NCI-H524 treated with DMSO at 0.1 percent for 48 hours (cell line): ENCODE measurements around the gene RNF14.
A peak's percentile ranks its signal among the peaks of the same experiment; 100 is the strongest.
"Not testable (repeated sequence)": the region's sequence is repeated elsewhere in the genome, so short reads cannot be mapped to it uniquely, and the experiment has no call there.

Experiments used
- DNase-seq: peaks from one replicate; lab custom pipeline; 2025; lab: John Stamatoyannopoulos, UW

Gene RNF14, protein sequence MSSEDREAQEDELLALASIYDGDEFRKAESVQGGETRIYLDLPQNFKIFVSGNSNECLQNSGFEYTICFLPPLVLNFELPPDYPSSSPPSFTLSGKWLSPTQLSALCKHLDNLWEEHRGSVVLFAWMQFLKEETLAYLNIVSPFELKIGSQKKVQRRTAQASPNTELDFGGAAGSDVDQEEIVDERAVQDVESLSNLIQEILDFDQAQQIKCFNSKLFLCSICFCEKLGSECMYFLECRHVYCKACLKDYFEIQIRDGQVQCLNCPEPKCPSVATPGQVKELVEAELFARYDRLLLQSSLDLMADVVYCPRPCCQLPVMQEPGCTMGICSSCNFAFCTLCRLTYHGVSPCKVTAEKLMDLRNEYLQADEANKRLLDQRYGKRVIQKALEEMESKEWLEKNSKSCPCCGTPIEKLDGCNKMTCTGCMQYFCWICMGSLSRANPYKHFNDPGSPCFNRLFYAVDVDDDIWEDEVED

DNA sequence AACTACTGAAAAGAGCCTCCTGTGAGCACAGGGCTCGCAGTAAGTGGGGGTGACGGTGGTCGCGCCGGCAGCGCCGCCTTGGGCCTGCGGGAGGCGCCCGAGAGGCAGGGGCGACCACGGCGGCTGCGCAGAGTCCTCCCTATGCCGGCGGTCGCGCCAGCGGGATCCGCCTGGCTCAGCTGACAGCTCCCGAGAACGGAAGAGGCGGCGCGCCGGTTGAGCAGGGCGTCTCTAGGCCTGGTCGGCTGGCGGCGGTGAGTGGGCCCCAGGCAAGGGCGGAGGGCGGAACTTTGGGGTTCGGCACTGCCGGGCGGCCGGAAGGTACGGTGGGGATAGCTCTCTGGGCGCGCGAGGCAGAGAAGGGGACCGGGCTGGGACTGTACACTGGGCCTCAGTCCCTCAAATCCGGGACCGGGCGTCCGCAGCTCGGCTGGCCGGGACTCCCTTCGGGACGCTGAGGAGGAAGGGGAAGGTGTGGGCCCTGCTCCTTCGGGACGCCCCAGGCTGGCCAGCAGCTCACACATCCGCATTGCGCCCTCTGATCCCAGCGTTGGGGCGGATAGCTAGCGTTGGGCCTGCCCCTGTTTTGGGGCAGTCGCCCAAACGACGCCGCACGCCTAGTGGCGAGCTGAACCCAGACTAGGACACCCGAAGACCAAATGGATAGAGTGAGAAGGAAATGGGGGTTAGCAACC, at the start of gene RNF14:
Gene RNF14, plus strand, starts transcription at position 192 of the 695 bp plus-strand sequence. CDS start 4,484 bp downstream, outside the sequence.
- peak; percentile 28 for DNase-seq

DNA sequence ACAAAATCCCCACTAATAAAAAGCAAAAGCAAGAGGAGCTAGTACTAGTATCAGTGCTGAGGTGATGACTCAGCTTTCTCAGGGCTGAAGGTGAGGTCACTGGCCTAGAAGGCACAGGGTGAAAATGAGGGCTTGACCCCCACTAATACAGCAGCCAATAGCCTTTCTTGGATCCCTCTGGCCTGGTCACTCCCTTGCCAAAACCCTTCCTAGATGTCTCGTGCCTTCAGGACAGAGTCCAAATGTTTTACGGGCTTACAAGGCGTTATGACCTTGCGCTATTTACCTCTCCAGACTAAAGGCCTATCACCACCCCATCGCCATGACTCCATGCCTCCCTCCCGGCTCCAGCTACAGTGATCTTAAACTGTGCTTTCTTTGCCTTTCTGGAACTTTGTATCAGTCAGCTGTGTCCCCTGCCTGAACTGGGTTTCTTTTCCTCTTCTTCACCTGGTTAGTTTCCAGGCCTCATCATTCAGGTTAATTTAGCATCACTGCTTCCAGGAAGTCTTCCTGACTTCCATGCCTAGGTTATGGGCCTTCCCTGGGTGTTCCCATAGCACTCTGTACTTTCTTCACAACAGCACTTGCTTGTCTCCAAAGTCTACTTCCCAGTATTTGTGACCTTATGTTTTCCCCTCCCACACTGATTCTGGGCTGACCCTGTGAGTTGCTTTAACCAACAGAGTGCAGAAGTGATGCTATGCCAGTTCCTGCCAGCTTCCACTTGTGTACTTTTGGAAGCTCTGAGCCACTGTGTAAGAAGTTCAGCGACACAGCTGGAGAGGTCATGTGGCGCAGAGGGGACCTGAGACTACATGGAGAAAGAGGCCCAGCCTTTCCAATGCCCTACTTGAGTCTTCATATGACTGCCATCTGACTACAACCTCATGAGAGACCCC, 49.4 kb upstream of the RNF14 start:
- DNase-seq, result no peak

DNA sequence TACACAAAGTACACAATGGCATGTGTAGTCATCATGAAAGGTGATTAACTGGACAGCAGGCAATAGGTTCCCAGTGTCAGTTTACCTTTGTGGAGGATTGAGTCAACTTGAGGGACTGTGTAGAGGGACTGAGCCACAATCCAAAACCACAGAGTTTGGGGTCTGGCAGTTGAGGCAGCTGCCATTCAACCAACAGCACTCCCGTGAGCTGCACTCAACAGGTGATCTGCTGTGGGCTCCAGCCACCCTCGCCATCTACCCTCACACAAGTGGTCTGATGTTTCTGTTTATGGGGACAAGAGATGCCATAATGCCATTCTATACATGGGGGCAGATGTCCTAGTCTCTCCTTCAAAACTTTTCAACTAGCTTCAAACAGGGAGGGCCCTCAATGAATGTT, 48.1 kb upstream of the RNF14 start:
- DNase-seq, result no peak

DNA sequence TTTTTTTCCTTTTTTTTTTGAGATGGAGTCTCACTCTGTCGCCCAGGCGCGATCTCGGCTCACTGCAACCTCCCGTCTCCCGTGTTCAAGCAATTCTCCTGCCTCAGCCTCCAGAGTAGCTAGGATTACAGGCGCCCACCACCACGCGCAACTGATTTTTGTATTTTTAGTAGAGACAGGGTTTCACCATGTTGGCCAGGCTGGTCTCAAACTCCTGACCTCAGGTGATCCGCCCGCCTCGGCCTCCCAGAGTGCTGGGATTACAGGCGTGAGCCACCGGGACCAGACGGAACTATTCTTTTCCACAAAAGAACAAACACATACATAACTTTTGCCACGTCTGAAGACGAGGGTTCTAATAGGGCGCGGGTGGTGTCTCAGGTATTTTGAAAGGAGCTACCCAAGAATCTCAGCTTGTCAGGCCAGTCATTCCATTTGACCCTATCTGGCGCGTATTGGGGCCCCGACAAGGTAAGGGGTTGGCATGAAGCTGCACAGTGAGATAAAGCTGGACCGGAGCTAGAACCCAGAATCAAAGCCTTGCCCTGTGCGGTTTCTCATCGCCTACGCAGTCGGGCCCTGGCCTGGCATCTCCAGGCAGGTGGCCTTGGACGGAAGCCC, 46.0 kb upstream of the RNF14 start:
- DNase-seq, result not testable (repeated sequence)

DNA sequence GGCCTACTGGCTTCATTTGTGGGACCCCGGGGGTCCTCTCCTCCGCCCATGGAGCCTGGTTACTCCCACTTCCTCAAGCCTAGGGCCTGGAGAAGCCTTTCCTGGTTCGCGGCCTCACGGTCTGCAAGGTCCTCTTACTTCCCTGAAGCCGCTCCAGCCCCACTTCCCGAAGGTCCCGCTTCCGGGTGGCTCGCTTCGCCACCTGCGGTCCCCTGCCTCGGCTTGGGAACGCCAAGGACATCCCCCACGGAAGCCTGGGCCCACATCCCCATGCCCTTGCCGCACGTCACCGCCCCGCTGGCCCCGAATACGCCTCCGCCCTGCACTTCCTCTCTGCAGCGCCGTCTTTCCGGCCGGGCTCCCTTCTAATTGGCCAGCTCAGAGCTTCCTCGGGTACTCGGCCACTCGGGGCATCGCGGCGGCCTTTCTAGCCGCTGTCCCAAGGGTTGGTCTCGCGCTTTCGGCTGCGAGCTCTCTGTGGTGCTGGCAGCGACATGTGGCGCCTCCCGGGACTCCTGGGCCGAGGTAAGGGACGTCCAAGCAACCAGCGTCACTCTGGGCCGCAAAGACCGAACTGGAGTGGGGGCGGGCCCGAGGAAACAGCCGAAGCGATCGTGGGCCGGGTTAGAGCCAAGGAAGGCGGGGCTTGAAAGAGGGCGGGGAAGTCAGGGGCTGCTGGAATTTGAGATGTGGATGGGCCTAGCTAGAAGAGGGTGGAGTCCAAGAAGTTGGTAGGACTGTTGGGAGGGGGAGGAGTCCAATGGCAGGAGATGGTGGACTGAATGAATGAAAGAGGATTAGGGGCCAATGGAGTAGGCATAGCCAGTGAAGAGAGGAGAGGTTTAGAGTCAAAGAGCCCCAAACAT, 45.2 kb upstream of the RNF14 start, which contains the start of gene DELE1:
Gene DELE1, plus strand, starts transcription at position 424 of the 866 bp plus-strand sequence. Its CDS starts 71 bp downstream, at position 495.
- DNase-seq, result peak; percentile 70

DNA sequence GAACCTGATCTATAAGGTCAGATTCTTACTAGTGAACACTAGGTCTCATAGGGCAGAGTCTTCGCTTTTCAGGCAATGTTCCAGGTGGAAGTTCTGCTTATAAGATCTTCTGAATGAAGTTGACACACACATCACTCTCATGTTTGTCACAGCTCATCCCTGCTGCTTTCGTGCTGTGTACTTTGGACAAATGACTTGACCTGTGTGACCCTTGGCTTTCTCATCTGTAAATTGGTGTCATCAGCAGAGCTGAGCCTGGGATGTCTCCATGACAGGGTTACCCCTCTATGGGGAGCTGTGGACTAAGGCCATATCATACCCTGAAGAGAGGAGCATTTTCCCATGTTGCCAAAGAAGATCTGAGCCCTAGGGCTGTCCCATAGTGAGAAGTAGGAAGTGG, 42.5 kb upstream of the RNF14 start:
- DNase-seq, result no peak

DNA sequence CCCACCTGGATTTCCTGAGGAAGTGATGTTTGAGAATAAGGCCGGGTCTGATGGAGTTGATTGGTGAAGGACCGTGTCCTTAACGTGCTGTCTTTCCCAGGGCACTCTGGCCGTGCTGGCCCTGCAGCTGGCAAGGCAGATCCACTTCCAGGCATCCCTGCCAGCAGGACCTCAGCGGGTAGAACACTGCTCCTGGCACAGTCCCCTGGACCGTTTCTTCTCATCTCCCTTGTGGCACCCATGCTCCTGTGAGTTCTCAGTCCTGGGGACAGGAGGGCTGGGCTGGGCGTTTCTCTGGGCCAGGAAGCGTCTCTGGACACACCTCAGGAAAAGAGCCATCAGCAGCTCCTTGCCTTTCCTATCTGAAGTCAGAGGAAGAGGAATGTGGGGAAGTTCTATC, 40.9 kb upstream of the RNF14 start:
- no peak for DNase-seq

DNA sequence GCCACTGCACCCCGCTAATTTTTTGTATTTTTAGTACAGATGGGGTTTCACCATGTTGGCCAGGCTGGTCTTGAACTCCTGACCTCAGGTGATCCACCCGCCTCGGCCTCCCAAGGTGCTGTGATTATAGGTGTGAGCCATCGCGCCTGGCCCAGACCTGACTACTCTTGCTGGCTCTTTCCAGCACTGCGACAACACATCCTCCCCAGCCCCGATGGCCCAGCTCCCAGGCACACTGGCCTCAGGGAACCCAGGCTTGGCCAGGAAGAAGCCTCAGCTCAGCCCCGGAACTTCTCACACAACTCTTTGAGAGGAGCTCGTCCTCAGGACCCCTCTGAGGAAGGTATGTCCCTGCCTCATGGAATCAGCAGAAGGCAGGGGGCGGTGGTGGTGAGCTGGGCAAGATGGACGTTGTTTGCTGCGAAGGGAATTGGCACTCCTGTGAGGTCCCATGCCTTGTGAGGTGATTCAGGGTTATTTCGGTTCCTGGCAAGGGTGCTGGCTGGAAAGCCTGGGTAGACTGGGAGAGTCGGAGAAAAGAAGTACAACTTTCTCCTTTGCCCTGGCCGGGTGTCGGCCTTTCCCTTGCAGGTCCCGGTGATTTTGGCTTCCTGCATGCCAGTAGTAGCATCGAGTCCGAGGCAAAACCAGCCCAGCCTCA, 39.4 kb upstream of the RNF14 start:
- no peak for DNase-seq

DNA sequence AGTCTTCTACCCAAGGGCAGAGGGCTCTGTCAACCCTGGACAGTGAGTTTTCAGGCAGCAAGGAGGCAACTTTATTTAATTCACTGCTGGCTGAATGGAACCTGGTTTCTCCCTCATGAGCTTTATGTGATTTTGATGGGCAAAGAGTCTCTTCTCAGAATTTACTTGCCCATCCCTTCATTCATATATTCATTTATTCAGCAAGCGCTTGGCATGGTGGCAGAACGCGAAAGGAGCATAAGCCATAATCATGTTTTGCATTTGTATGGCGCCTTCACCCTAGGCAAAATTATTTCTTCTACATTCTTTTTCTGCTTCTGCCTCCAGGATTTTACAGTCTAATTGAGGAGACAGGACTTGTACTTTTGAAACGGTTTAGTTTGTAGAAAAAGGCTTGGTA, 37.2 kb upstream of the RNF14 start:
- no peak for DNase-seq

DNA sequence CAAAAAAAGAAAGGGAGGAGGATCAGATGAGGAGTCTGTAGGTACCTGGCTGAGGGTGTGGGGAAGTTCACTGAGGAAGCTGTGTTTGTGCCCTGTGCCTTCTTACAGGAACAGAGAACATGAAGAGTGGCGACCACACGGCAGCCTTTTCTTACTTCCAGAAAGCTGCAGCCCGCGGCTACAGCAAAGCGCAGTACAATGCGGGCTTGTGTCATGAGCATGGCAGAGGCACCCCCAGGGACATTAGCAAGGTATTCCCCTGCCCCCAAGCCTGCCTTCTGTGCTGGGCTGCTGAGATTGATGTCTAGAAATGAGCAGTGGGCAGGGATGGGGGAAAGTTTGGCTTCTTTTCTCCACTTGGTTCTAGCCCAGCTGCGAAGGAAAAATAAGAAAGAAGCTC, 35.8 kb upstream of the RNF14 start:
- DNase-seq, result no peak

DNA sequence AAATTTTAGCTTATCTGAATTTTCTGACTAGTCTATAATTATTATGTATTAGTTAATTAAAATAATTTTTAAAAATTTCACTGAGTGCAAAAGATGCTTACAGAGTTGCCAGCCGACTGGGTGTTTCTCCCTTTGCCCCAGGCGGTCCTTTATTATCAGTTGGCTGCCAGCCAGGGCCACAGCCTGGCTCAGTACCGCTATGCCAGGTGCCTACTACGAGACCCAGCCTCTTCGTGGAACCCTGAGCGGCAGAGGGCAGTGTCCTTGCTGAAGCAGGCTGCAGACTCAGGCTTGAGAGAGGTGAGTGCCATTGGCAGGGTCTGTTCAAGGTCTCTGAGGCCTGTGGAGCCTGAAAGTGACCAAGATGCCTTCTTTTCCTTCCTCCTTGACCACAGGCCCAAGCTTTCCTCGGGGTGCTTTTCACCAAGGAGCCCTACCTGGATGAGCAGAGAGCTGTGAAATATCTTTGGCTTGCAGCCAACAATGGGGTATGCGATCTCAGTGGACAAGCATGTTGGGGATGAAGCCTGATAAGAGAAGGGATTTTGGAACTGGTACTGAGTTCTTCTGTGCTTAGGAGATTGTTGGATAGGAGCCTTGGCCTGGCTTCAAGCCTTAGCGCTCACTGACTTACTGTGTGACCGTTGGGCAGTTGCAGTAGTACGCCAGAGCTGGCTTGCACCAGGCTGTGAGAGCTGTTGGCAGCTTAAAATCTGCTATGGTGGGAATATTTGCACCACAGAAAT, 34.6 kb upstream of the RNF14 start:
- DNase-seq, result no peak

DNA sequence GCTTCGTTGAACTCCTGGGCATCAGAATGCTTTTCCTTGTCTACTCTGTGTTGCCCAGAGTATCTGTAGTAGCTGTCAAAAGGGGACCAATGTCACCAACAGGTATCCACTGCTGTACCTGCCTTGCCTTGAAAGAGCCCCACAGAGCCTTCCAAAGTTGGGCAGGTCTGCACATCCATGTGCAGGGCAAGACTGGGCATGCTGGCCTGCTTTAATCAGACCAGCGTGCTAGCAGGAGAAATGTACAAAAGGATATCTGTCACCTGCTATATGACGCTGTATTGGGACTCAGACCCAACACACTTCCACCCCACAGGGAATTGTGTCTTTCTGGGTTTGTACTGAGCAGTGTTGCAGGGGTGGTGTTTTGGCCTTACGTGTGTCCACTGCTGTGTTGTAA, 33.4 kb upstream of the RNF14 start:
- DNase-seq, result no peak

DNA sequence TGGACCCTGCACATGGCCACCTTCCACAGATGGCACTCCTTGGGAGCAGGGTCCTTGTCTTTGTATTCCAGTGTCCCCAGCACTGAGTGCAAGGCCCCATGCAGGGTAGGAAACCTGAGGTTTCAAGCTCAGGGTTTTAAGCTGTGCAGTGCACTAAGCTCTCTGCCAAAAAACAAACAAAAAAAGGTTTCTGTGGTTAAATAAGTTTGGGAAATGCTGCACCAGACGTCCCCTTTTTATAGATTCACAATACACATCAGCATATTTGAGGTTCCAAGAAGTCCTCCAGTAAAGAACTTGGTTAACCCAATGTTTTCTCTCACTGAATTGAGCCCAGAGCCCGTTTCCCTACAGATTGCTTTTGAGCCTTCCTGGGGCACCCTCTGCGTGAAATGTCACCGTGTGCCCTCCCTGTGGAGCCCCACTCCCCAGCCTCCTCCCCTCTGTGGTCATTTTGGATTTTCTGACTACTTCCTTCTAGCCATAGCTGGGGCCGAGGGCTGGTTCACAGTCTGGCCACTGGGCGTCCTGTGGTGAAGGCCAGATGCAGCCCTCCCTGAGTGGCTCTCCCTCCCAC, 28.1 kb upstream of the RNF14 start:
- no peak for DNase-seq

DNA sequence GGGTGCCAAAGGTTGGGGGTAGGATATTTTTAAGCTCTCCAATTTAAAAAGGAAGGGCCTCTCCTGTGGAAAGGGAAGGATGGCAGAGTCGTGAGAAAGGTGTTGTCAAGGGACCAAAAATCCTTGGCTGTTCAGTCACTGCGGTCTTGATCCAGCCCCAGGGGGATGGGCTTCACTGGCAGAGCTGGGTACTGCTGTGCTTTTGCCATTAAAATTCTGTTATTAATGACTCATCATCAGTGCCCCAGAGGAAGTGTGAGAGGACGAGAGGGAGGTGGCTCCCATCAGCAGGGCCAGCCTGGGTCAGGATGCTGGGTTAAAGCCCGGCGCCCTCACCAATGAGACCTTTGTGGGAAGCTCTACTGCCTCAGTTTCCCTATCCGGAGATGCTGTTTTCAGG, 27.6 kb upstream of the RNF14 start:
- DNase-seq, result no peak

DNA sequence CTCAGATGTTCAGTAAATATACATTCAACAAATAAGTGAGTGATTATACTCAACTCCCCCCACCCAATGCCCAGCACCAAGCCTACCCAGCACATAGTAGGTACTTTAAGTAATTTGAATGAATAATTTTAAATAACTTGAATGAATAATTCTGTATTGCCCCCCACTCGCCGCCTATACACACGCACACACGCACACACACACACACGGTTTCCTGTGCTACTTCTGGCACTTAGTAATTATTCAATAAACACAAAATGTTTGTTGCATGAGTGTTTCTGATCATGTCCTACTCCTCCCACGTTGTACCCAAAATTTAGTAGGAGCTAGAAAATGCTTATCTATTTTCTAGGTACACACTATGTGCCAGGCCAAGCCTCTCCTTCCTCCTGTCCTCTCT, 27.1 kb upstream of the RNF14 start:
- DNase-seq, result no peak

DNA sequence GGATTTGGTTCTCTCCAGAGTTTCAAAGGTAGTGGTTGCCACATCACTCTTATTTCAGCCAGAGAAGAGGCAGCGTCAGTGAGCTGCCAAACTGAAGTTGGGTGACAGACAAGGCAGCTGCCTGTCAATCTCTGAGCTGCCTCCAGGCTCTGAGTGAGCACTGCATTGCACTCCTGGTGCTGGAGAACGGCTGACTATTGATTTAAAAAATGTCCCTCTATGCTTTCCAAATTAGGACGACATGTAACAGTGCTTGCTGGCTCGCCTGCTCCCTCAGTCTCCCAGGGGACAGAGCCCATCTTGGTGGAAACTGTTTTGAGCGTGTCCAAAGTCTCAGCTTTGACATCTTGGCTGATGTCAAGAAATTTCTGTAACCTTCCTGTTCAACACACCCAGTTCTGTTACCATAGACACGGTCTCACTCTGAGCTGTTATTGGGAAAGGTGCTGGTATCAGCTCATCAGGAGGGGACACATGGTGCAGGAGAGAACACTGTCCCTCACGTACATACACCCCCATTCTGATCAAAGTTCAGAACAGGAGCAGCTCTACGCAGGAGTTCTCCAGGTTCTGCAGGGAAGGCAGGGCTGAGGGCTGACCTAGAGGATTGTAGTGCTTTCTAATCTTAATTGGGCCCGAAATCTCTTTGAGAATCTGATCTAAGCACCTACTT, 26.6 kb upstream of the RNF14 start:
- DNase-seq, result no peak

DNA sequence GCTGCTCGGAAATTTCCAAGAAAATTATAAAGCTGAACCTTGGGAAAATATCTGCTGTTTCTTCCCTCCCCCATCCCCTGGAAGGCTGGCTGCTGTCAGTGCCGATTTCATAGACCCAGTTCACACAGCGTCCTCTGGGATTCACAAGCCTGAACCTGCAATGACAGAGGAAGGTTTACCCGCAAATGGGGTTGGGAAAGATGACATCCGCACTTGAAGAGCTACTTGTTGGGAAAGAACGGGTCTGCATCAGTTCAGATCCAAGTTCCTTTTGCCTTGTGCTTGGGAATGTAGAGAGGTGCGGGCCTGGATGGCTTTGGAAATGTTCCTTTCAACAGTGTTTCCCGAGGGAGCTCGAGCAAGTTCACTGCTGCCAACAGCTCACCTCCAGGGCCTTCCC, 24.8 kb upstream of the RNF14 start:
- DNase-seq, result no peak

DNA sequence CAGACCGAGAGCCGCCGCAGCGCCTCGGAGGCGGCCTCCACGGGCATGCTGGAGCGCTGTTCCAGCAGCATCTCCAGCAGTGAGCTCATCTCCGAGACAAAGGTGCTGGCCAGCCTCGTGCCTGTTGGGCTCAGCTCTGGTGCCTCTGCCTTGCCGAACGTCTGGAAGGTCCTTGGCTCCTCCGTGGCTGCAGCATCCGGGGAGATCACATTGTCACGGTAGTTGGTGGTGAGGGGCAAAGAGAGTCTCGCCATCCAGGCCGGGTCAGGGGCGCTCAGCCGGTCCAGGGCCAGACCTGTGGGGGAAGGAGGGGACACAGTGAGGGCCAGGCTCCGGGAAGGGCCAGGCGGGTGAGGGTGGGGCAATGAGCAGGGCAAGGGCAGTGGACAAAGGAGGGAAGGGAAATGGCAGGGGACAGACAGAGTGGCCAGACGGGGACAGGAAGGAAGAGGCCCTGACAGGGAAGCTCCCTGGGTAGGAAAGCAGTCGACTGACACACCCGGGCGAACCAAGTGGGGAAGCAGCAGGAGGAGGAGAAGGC, 23.3 kb upstream of the RNF14 start:
- no peak for DNase-seq
